HS-5 (cell line): ENCODE measurements around the gene BDKRB2.

Experiments
- DNase-seq: peaks from one replicate; pipeline ENCODE4 v3.0.0-alpha.2; 2012; ENCODE audit warnings: low read depth

BDKRB2 gene

GRCh38 chr14:96198430-96199130, 6.1 kb upstream of the BDKRB2 start:
- no peak for DNase-seq

GRCh38 chr14:96201157-96201556, 3.5 kb upstream of the BDKRB2 start:
- no peak for DNase-seq

GRCh38 chr14:96201965-96202364, 2.7 kb upstream of the BDKRB2 start:
- DNase-seq, result no peak

- no peak for DNase-seq
Observed at GRCh38 chr14:96202441-96203094, 2.1 kb upstream of the BDKRB2 start.

- no peak for DNase-seq
Observed at GRCh38 chr14:96203116-96203515, 1.5 kb upstream of the BDKRB2 start.

GRCh38 chr14:96203635-96204034, 1.0 kb upstream of the BDKRB2 start:
- no peak for DNase-seq

- DNase-seq, result no peak
Observed at GRCh38 chr14:96205059-96205977, 679 bp downstream of the BDKRB2 start.

- DNase-seq, result no peak
Observed at GRCh38 chr14:96205978-96206360, 1.3 kb downstream of the BDKRB2 start.

GRCh38 chr14:96206461-96206860, 1.8 kb downstream of the BDKRB2 start:
- no peak for DNase-seq

- no peak for DNase-seq
Observed at GRCh38 chr14:96207686-96208085, 3.0 kb downstream of the BDKRB2 start.

GRCh38 chr14:96208739-96209138, 4.1 kb downstream of the BDKRB2 start:
- DNase-seq, result no peak

- no peak for DNase-seq
Observed at GRCh38 chr14:96212140-96212539, 7.5 kb downstream of the BDKRB2 start.

- DNase-seq, result no peak
Observed at GRCh38 chr14:96212896-96213295, 8.3 kb downstream of the BDKRB2 start.

GRCh38 chr14:96213871-96214465, 9.3 kb downstream of the BDKRB2 start:
- no peak for DNase-seq

GRCh38 chr14:96214793-96215192, 10.2 kb downstream of the BDKRB2 start:
- DNase-seq, result no peak

- no peak for DNase-seq
Observed at GRCh38 chr14:96215452-96216244, 11.0 kb downstream of the BDKRB2 start.

- no peak for DNase-seq
Observed at GRCh38 chr14:96216627-96217026, 12.0 kb downstream of the BDKRB2 start.

GRCh38 chr14:96217376-96217913, 12.8 kb downstream of the BDKRB2 start:
- no peak for DNase-seq

GRCh38 chr14:96221109-96221650, 16.5 kb downstream of the BDKRB2 start:
- DNase-seq, result no peak

- no peak for DNase-seq
Observed at GRCh38 chr14:96221841-96222240, 17.2 kb downstream of the BDKRB2 start.

GRCh38 chr14:96224480-96225096, 19.9 kb downstream of the BDKRB2 start:
- DNase-seq, result no peak
